ENCODE results near the gene MSRB2. TPM values are rescaled to one million over a fixed set of nuclear protein-coding genes. Genes with fewer than 3 reads are reported as not detected.

MSRB2 gene
- total and polyA plus RNA-seq, 2 donors (not counting 1 experiment from before 2014, with no cell fraction given) = 19.0 to 33.0 TPM

DNA sequence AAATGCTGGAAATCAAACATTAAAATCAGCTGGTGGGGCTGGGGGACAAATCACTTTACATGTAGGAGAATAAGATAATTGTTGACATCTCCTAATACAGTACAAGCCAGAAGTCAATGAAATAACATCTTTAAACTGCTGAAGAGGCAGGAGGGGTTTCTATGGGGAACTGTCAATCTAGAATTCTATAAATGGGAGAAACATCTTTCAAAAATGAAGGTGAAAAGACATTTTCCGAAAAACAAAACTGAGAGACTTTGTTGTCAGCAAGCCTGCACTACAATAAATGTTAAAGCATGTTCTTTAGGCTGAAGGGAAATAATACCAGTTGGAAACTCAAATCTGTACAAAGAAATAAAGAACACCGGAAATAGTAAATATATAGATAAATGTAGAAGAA, 17.3 kb upstream of the MSRB2 start:
- no peaks in the 10 kb centered on the region for H4K20me1 ChIP-seq (ENCODE audit: control insufficient read depth, extremely low read depth, insufficient read depth, low read length)
- no peaks in the 10 kb centered on the region for H3K4me1 ChIP-seq (ENCODE audit: control insufficient read depth, extremely low read depth, insufficient read depth, low read length)
- DNase-seq (ENCODE audit: low read depth in 2 of 2) = no peak
- H3K9ac ChIP-seq (ENCODE audit: insufficient read depth, low read length) = no peak overlapping the region
- TF ChIP-seq, protein P1, sequence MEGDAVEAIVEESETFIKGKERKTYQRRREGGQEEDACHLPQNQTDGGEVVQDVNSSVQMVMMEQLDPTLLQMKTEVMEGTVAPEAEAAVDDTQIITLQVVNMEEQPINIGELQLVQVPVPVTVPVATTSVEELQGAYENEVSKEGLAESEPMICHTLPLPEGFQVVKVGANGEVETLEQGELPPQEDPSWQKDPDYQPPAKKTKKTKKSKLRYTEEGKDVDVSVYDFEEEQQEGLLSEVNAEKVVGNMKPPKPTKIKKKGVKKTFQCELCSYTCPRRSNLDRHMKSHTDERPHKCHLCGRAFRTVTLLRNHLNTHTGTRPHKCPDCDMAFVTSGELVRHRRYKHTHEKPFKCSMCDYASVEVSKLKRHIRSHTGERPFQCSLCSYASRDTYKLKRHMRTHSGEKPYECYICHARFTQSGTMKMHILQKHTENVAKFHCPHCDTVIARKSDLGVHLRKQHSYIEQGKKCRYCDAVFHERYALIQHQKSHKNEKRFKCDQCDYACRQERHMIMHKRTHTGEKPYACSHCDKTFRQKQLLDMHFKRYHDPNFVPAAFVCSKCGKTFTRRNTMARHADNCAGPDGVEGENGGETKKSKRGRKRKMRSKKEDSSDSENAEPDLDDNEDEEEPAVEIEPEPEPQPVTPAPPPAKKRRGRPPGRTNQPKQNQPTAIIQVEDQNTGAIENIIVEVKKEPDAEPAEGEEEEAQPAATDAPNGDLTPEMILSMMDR (conservative IDR thresholded peaks at IDR 0.05 in 1 of 2, IDR thresholded peaks at IDR 0.05 in 1 of 2; ENCODE audit: low read depth in 1 of 2, low read length in 2 of 2) = no peak
- no peaks in the 10 kb centered on the region for H3K36me3 ChIP-seq (ENCODE audit: control insufficient read depth, insufficient read depth, low read length)
- H3K9me3 ChIP-seq (ENCODE audit: control insufficient read depth, insufficient read depth, low read depth, low read length) = no peaks in the 10 kb centered on the region
- no peak overlapping the region for H3K4me2 ChIP-seq (ENCODE audit: extremely low read depth, insufficient read depth, low read length)
- H3K79me2 ChIP-seq (ENCODE audit: control insufficient read depth, insufficient read depth, low read length) = no peaks in the 10 kb centered on the region
- no peak overlapping the region for H2AFZ ChIP-seq (ENCODE audit: low read length)
- no peak overlapping the region for H3K27ac ChIP-seq (ENCODE audit: insufficient read depth, low read length)
- H3K4me3 ChIP-seq (replicated peaks in 1 of 4; ENCODE audit: control extremely low read depth in 1 of 4, insufficient read depth in 1 of 4, low read depth in 3 of 4, low read length in 4 of 4) = no peak overlapping the region
- H3K27me3 ChIP-seq (ENCODE audit: control insufficient read depth, insufficient read depth, low read length) = peaks cover 9% of the 10 kb centered on the region

DNA sequence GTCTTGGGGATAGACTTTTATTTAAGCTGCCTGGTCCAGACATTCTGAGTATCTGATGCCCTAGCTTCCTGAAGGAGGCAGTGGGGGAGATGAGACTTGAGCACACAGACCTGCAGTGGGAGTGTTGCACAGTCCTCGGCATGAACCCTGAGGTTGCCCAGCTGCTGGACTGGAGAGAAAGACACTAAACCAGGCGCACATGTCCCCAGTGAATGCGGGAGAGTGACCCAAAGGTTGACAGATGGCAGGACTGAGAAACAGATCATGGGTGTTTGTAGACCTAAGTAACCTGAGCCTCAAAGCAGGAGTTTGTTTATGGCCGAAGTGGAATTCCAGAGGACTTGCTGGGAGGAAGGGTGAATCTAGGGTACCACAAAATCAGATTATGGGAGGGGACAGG, 15.7 kb upstream of the MSRB2 start:
- no peaks in the 10 kb centered on the region for H3K4me1 ChIP-seq (ENCODE audit: control insufficient read depth, extremely low read depth, insufficient read depth, low read length)
- DNase-seq (ENCODE audit: low read depth in 2 of 2) = no peak
- H3K9ac ChIP-seq (ENCODE audit: insufficient read depth, low read length) = no peak overlapping the region

DNA sequence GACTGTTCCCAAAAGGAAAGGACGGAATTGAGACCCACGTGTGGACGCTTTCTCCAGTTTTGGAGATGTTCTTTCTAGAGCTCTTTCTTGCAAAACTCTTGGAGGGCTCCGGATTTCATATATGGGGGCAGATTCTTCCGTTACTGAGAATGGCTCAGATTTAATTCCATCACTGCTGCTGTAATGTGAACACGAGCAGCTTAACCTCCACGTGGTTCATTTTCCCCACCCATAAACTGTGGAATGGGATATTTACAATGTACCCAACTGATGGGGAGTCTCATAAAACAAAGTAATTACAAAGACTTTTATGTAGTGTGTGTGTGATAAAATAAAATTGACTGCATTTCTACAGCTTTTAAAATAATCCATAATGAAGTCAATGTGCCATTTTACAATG, 15.1 kb upstream of the MSRB2 start:
- Histone ChIP-seq H3K4me3 (replicated peaks in 1 of 4; ENCODE audit: control extremely low read depth in 1 of 4, insufficient read depth in 1 of 4, low read depth in 3 of 4, low read length in 4 of 4) (no peak overlapping the region), H3K9me3 (ENCODE audit: control insufficient read depth, insufficient read depth, low read depth, low read length) (no peaks in the 10 kb centered on the region), H3K9ac (ENCODE audit: insufficient read depth, low read length) (no peak overlapping the region), H2AFZ (ENCODE audit: low read length) (no peak overlapping the region), H3K79me2 (ENCODE audit: control insufficient read depth, insufficient read depth, low read length) (no peaks in the 10 kb centered on the region), H3K27ac (ENCODE audit: insufficient read depth, low read length) (no peak overlapping the region), H3K4me1 (ENCODE audit: control insufficient read depth, extremely low read depth, insufficient read depth, low read length) (no peaks in the 10 kb centered on the region), H4K20me1 (ENCODE audit: control insufficient read depth, extremely low read depth, insufficient read depth, low read length) (no peaks in the 10 kb centered on the region), H3K36me3 (ENCODE audit: control insufficient read depth, insufficient read depth, low read length) (no peaks in the 10 kb centered on the region), H3K27me3 (ENCODE audit: control insufficient read depth, insufficient read depth, low read length) (peaks cover 9% of the 10 kb centered on the region), H3K4me2 (ENCODE audit: extremely low read depth, insufficient read depth, low read length) (no peak overlapping the region)
- DNase-seq (ENCODE audit: low read depth in 2 of 2) = no peak
- TF ChIP-seq, protein P1 (conservative IDR thresholded peaks at IDR 0.05 in 1 of 2, IDR thresholded peaks at IDR 0.05 in 1 of 2; ENCODE audit: low read depth in 1 of 2, low read length in 2 of 2) = no peak
- no peak for TF ChIP-seq EZH2 (IDR thresholded peaks at IDR 0.05; ENCODE audit: low read length, missing control alignments)

More for the DNA sequence above, 15.7 kb upstream of the MSRB2 start:
- Histone ChIP-seq H3K79me2 (ENCODE audit: control insufficient read depth, insufficient read depth, low read length) (no peaks in the 10 kb centered on the region), H3K9me3 (ENCODE audit: control insufficient read depth, insufficient read depth, low read depth, low read length) (no peaks in the 10 kb centered on the region), H3K36me3 (ENCODE audit: control insufficient read depth, insufficient read depth, low read length) (no peaks in the 10 kb centered on the region), H3K27ac (ENCODE audit: insufficient read depth, low read length) (no peak overlapping the region), H3K27me3 (ENCODE audit: control insufficient read depth, insufficient read depth, low read length) (peaks cover 9% of the 10 kb centered on the region), H3K4me2 (ENCODE audit: extremely low read depth, insufficient read depth, low read length) (no peak overlapping the region), H4K20me1 (ENCODE audit: control insufficient read depth, extremely low read depth, insufficient read depth, low read length) (no peaks in the 10 kb centered on the region), H2AFZ (ENCODE audit: low read length) (no peak overlapping the region), H3K4me3 (replicated peaks in 1 of 4; ENCODE audit: control extremely low read depth in 1 of 4, insufficient read depth in 1 of 4, low read depth in 3 of 4, low read length in 4 of 4) (no peak overlapping the region)
- no peak for TF ChIP-seq EZH2 (IDR thresholded peaks at IDR 0.05; ENCODE audit: low read length, missing control alignments)
- TF ChIP-seq, protein P1 (conservative IDR thresholded peaks at IDR 0.05 in 1 of 2, IDR thresholded peaks at IDR 0.05 in 1 of 2; ENCODE audit: low read depth in 1 of 2, low read length in 2 of 2) = no peak

Measured in fibroblast of lung (primary cell).